Upper lobe of right lung (tissue), 1 donor: ENCODE results near the gene BLZF1. TPM values are rescaled to one million over a fixed set of nuclear protein-coding genes. Genes with fewer than 3 reads are reported as not detected.
"Not testable (repeated sequence)": the region's sequence is repeated elsewhere in the genome, so short reads cannot be mapped to it uniquely, and the experiment has no call there.

ENCODE experiments used
- ATAC-seq: fragments of 200-7000 bp; cut with Tn5 transposase; one replicate; pipeline ENCODE4 v1.9.1; 2020; ENCODE audit warnings: mild to moderate bottlenecking, moderate library complexity
- DNase-seq: peaks from one replicate; pipeline ENCODE4 v3.0.0-alpha.2; 2020
- H3K27ac ChIP-seq: fragments of 200-600 bp; one replicate; pipeline ENCODE4 v1.8.0; 2022
- H3K27me3 ChIP-seq: fragments of 200-600 bp; one replicate; pipeline ENCODE4 v1.8.0; 2022; ENCODE audit warnings: mild to moderate bottlenecking
- H3K36me3 ChIP-seq: fragments of 200-600 bp; one replicate; pipeline ENCODE4 v1.8.0; 2022
- H3K4me1 ChIP-seq: fragments of 200-600 bp; one replicate; pipeline ENCODE4 v1.8.0; 2022
- H3K4me3 ChIP-seq: fragments of 200-600 bp; one replicate; pipeline ENCODE4 v1.8.0; 2022; ENCODE audit warnings: mild to moderate bottlenecking
- H3K9me3 ChIP-seq: fragments of 200-600 bp; one replicate; pipeline ENCODE4 v1.8.0; 2022
- CTCF ChIP-seq: fragments of 200-600 bp; IDR thresholded peaks from one replicate; pipeline ENCODE4 v1.8.0; 2022; ENCODE audit warnings: antibody characterized with exemption
- intact Hi-C: fragments of 100-400 bp; cut with DNase I; formaldehyde crosslinking; loops from one replicate; pipeline ENCODE4 v1.11.0; 2022
- total RNA-seq: library from RNA; stranded (reverse); fragmentation: NEBNext Ultra II Directional; extraction: Animal tissue kit (Norgen Biotek cat#: 25700); gene quantifications from one replicate; pipeline ENCODE4 v1.2.1, GENCODE V29; 2021
- donor health status: DM: no; HTN: yes; CAD: no; lungs with severe emphysema.

The BLZF1 gene
- total RNA-seq, 1 donor from 2014 or later: 22.4 TPM

- H3K36me3 ChIP-seq: no peaks in the 10 kb centered on the region
- H3K27ac ChIP-seq: no peak overlapping the region
- ATAC-seq (no peak), DNase-seq (no peak)
- no peak overlapping the region for H3K4me3 ChIP-seq
- no peak for TF ChIP-seq CTCF
- H3K4me1 ChIP-seq: no peaks in the 10 kb centered on the region
- H3K9me3 ChIP-seq: no peaks in the 10 kb centered on the region
- H3K27me3 ChIP-seq: no peaks in the 10 kb centered on the region
- intact Hi-C loops: no loop called here
These were observed 29.4 kb upstream of the BLZF1 start for GRCh38 chr1:169338617-169339016.

DNA sequence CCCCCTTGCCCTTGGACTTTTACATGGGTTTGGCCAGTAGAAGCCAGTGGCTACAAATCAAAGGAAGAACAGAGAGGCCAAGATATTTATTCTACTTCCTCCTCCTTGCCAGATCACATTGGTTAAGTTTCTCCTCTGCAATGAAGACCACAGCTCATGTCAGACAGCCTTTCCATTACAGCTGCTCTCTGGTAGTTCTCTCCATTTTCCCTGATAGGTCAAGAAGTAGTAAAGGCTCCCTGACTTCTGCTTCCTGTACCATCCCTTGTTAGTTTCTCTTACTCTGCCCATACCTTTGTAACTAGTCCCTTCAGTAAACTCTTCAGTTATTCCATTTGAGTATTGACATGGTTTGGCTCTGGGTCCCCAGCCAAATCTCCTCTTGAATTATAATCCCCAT lies 28.2 kb upstream of the BLZF1 start:
- ATAC-seq (no peak), DNase-seq (no peak)
- Histone ChIP-seq H3K36me3 (no peaks in the 10 kb centered on the region), H3K9me3 (no peaks in the 10 kb centered on the region), H3K4me1 (no peaks in the 10 kb centered on the region), H3K27ac (no peak overlapping the region), H3K27me3 (no peaks in the 10 kb centered on the region), H3K4me3 (no peak overlapping the region)
- no peak for TF ChIP-seq CTCF
- intact Hi-C loops: no loop called here

- Histone ChIP-seq H3K4me3 (no peak overlapping the region), H3K9me3 (no peaks in the 10 kb centered on the region), H3K36me3 (no peaks in the 10 kb centered on the region), H3K27me3 (no peaks in the 10 kb centered on the region), H3K4me1 (no peaks in the 10 kb centered on the region), H3K27ac (no peak overlapping the region)
- ATAC-seq (no peak), DNase-seq (no peak)
- intact Hi-C loops: no loop called here
- TF ChIP-seq CTCF: no peak
These were observed 27.1 kb upstream of the BLZF1 start for GRCh38 chr1:169340882-169341281.

GRCh38 chr1:169342096-169342495 lies 25.9 kb upstream of the BLZF1 start:
- H3K36me3 ChIP-seq, ATAC-seq, H3K4me1 ChIP-seq, H3K4me3 ChIP-seq, H3K27me3 ChIP-seq, intact Hi-C loops, H3K27ac ChIP-seq, DNase-seq, H3K9me3 ChIP-seq: not testable (repeated sequence)

GRCh38 chr1:169345511-169345910 lies 22.5 kb upstream of the BLZF1 start:
- Histone ChIP-seq H3K4me1 (no peaks in the 10 kb centered on the region), H3K27ac (no peak overlapping the region), H3K36me3 (no peaks in the 10 kb centered on the region), H3K27me3 (no peaks in the 10 kb centered on the region), H3K9me3 (no peaks in the 10 kb centered on the region), H3K4me3 (no peak overlapping the region)
- no peak for ATAC-seq
- intact Hi-C loops: loop anchor here (5.0 kb wide), 1 partner anchor 743 kb away; no protein-coding TSS in a partner anchor
- DNase-seq: no peak
- TF ChIP-seq CTCF: no peak

GRCh38 chr1:169346036-169346589 lies 21.9 kb upstream of the BLZF1 start:
- Histone ChIP-seq H3K9me3 (no peaks in the 10 kb centered on the region), H3K36me3 (no peaks in the 10 kb centered on the region), H3K4me3 (no peak overlapping the region), H3K27ac (no peak overlapping the region), H3K4me1 (no peaks in the 10 kb centered on the region), H3K27me3 (no peaks in the 10 kb centered on the region)
- intact Hi-C loops: loop anchor here (5.0 kb wide), 1 partner anchor 744 kb away; no protein-coding TSS in a partner anchor
- DNase-seq: no peak
- ATAC-seq: no peak
- TF ChIP-seq CTCF: no peak
